HG03196 (cell line): ENCODE measurements around the gene LGI1.
A peak's percentile ranks its signal among the peaks of the same experiment; 100 is the strongest.
"Not testable (repeated sequence)": the region's sequence is repeated elsewhere in the genome, so short reads cannot be mapped to it uniquely, and the experiment has no call there.

Experiments
- ATAC-seq: cut with Tn5 transposase; IDR thresholded peaks from one replicate; pipeline ENCODE4 v1.9.1; 2021; ENCODE audit not compliant: unreplicated experiment

LGI1 gene

GRCh38 chr10:93804200-93804599 is 46.5 kb downstream of the LGI1 start:
- no peak for ATAC-seq

- no peak for ATAC-seq
These were observed 49.2 kb downstream of the LGI1 start for GRCh38 chr10:93806903-93807302.

DNA sequence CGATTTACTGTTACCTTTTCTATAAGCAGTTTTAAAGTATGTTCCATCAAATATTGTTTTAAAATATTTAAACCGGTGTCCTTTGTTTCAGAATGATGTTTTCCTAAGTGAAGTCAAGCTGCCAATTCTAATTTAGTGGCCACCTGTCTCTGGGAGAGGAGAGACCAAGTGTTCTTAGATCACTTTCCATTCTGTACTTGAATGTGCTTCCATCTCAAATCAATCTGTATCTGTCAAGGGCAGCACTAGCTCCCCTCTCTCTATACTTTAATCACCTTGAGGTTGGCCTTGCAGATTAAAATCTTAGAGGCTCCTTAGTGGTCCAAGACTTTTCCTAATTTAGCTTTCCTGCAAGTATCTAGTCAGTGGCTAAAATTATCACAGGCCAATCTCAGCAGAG is 49.6 kb downstream of the LGI1 start:
- no peak for ATAC-seq

DNA sequence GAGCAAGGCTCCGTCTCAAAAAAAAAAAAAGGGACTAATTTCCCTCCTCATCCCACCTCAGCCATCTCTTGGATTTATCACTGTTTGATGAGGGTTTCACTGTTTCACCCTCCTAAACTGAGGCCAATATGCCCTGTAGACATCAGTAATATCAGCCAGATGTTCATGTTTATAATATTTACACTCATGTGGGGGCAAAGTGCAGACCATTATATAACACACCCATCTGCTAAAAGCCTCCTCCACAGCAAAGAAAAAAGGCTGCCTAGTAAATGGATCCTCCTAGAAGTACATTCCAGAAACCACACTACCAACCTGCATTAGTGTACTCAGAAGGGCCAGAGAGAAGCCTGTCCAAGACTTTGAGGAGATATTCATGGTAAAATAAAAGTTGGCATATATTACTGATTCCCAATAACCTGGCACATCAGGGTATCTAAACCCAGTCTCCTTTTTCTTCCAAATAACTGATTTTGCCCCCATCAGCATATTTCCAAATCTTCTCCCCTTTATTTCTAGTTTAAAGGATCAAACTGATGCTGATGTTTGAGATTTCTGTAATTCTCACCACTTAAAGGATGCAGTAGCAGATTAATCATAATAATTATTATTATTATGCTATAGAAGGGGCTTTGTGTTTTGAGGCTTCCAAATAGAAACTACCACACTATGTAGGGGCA is 55.1 kb downstream of the LGI1 start:
- ATAC-seq, result no peak

DNA sequence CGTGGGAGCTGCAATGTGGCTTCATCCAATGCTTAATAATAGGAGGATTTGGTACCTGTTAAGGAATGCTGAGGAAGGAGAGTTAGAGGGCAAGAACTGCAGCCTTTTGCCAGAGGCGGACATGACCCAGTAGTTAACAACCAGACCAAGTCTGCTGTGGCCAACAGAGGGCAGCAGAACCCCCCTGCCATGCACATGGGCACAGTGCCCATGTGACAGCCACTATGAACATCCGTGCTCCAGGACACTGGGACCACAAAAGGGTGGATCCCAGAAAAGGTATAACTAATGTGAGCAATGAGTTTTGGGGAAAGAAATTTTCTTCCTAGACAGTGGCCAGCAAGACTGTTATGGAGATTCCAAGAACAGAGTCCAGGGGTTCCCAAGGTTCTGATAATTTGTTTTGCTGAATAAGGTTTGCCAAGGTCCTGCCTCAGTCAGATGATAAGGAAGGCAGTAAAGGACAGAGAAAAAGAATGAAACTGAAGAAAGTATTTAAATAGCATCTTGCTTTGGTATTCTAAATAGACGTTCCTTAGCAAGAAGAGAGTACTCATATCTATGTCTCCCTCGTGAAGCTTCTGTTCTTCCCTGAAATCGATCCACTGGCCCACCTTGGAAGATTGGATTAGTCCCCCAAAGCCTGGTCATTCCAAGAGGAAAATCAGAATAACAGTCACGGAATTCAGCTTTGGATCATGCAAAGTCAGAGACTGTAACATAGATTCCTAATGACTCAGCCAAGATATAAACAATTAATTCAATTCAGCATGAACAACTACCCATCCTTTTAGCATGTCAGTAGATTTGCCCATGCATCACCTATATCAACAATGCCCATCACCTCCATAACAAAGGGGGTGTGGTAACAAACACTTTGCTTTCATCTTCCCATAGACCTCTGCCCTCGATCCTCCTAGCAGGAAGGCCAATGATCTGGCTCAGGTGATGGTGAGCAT is 56.0 kb downstream of the LGI1 start:
- ATAC-seq, result peak; percentile 62

- ATAC-seq, result no peak
These were observed 57.8 kb downstream of the LGI1 start for GRCh38 chr10:93815304-93816096.

- ATAC-seq, result peak; percentile 53
These were observed 58.5 kb downstream of the LGI1 start for GRCh38 chr10:93816123-93816747.

GRCh38 chr10:93818086-93818485 is 60.4 kb downstream of the LGI1 start:
- no peak for ATAC-seq

DNA sequence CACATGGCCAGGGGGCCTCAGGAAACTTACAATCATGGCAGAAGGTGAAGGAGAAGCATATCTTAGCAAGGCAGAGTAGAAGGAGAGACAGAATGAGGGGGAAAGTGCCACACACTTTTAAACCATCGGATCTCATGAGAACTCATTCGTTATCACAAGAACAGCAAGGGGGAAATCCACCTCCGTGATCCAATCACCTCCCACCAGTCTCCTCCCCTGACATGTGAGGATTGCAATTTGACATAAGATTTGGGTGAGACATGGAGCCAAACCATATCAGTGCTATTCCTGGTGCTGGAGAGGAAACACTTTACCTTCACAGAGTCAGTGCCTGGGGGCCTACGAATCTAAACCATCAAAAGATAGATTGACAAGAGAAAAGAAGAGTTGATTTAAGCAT is 61.8 kb downstream of the LGI1 start:
- no peak for ATAC-seq

- no peak for ATAC-seq
These were observed 62.7 kb downstream of the LGI1 start for GRCh38 chr10:93820434-93820833.

DNA sequence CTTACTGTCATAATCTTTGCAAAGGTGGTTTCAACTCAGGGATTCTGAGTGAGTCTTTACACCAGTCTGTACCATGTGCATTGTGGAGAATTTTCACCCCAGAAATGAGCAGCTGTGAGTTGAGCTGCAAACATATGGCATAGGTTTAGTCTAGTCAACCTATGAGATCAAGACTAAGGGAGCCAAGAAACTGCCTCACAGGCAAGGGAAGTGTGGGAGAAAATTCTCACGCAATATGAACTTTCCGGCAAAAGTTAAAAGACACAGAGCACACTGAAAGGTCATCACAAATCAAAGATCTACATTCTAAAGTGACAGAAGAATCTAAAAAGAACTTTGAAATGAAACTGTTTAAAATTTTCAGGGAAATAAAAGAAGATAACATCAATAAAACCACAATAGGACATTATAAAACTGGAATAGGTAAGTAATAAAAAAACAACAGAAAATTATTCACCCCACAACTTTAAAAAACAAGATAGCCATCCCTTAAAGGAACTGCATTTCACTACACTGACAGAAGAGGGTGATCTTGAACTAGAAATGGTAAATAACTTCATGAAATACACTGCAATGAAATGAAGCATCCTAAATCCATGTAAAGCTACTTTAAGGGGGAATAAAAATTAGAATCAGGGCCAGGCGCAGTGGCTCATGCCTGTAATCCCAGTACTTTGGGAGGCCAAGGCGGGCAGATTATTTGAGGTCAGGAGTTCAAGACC is 63.5 kb downstream of the LGI1 start:
- no peak for ATAC-seq

DNA sequence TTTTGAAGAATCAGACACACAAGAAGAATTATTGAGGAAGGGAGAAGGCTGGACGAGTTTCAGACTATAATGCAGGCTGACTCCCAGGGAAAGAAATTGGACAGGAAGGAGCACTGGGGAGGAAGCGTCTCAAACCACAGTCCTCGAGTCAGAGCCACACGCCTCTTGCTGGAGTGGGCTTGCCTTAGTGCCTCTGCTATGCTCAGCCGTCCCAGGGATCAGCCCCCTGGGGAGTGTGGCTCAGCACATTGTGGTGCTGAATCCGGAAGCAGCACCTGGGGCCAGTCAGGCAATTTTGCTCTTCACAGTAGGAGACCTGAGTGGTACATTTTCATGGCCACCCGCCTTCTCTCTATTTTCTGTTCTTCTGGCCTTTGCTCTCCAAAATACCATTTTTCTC is 68.6 kb downstream of the LGI1 start:
- ATAC-seq, result no peak

DNA sequence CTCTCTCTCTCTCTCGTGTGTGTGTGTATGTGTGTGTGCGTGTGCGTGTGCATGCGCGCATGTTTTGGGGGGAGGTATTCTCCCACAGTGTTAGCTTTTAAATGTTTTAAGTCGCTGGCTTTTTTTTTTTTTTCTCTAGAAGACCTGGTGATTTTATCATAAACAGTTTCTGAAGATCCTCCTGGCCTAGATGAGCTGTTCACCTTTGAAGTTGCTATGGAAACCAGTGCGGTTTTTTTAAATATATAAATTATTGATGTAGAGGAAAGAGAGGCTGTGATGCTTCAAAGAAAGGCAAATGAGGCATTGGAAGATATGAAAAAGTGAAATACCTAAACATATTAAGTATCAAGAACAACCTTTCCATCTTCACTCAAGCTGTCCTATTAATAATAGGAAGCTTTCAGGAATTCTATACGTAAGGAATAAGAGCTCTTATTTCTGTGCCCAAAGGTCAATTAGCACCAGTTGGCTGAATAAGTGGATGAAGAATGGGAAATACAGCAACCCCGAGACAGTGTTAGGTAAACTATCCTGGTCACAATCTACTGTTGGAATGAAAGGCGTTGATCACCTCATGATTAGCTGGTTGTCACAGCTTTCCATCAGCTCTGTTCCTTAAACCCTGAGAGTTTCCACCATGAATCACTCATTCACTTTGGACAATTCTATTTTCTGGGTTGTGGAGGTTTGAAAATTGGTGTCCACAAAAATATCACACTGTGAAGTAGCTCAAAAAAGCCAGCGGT is 69.5 kb downstream of the LGI1 start:
- ATAC-seq, result no peak

GRCh38 chr10:93831065-93831464 is 73.3 kb downstream of the LGI1 start:
- ATAC-seq, result not testable (repeated sequence)

- no peak for ATAC-seq
These were observed 78.0 kb downstream of the LGI1 start for GRCh38 chr10:93835770-93836169.

DNA sequence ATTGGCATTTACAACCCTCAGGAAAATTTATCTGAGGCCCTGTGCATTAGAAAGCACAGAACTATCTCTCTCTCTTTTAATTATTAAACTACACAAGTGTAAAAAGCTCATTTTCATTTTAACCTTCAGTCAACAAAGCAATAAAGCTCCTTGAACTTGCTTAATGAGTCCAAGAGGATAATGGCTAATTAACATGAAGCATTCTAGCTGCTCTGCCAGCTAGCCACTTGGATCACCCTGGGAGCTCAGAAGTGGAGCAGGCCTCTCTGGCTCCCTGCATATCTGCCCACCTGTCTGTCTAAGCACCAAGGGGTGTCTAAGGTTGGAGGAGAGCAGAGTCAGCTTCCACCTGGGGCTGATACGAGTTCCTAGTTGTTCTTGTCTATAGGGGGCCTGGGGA is 80.1 kb downstream of the LGI1 start:
- no peak for ATAC-seq

GRCh38 chr10:93838278-93838677 is 80.5 kb downstream of the LGI1 start:
- no peak for ATAC-seq

- ATAC-seq, result no peak
These were observed 84.2 kb downstream of the LGI1 start for GRCh38 chr10:93841961-93842360.

DNA sequence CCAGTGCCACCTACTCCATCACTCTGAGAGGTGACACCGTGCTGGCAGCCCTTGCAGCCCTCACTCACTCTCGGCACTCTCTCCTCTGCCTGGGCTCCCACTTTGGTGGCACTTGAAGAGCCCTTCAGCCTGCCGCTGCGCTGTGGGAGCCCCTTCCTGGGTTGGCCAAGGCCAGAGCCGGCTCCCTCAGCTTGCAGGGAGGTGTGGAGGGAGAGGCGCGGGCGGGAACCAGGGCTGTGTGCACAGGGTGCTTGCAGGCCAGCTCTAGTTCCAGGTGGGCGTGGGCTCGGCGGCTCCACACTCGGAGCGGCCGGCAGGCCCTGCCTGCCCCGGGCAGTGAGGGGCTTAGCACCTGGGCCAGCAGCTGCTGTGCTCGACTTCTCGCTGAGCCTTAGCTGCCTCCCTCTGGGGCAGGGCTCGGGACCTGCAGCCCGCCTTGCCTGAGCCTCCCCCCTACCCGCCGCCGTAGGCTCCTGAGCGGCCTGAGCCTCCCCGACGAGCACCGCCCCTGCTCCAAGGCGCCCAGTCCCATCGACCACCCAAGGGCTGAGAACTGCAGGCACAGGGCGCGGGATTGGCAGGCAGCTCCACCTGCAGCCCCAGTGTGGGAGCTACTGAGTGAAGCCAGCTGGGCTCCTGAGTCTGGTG is 87.4 kb downstream of the LGI1 start:
- ATAC-seq, result no peak
